Neural progenitor cell (in vitro differentiated cells): ENCODE data around the gene MT2A. TPM values are rescaled to one million over a fixed set of nuclear protein-coding genes. Genes with fewer than 3 reads are reported as not detected.
A peak's percentile ranks its signal among the peaks of the same experiment; 100 is the strongest.
"Not testable (repeated sequence)": the region's sequence is repeated elsewhere in the genome, so short reads cannot be mapped to it uniquely, and the experiment has no call there.

ENCODE experiments used
- DNase-seq: peaks from one replicate; pipeline ENCODE4 v3.0.0-alpha.2; 2016; ENCODE audit warnings: low spot score
- H2AFZ ChIP-seq: fragments of 200-600 bp; sonication (generic); replicated peaks from 2 replicates; pipeline ENCODE4 v1.6.1; 2016; ENCODE audit warnings: antibody characterized with exemption
- H3F3A ChIP-seq: fragments of 200-600 bp; sonication (generic); 2 replicates; pipeline ENCODE4 v1.6.1; 2016; ENCODE audit warnings: antibody characterized with exemption, low read depth
- H3K27ac ChIP-seq: fragments of 200-600 bp; sonication (generic); 2 replicates; pipeline ENCODE4 v1.5.1; 2016; ENCODE audit warnings: mild to moderate bottlenecking
- H3K27me3 ChIP-seq: fragments of 200-600 bp; sonication (generic); 2 replicates; pipeline ENCODE4 v1.6.1; 2016; ENCODE audit warnings: mild to moderate bottlenecking, moderate library complexity
- H3K36me3 ChIP-seq: fragments of 200-600 bp; sonication (generic); 2 replicates; pipeline ENCODE4 v1.5.1; 2016
- H3K4me1 ChIP-seq: fragments of 200-600 bp; sonication (generic); 2 replicates; pipeline ENCODE4 v1.6.1; 2016; ENCODE audit warnings: mixed run types
- H3K4me2 ChIP-seq: fragments of 200-600 bp; sonication (generic); 2 replicates; pipeline ENCODE4 v1.6.1; 2016
- H3K4me3 ChIP-seq: fragments of 200-600 bp; sonication (generic); 2 replicates; pipeline ENCODE4 v1.5.1; 2016
- H3K79me2 ChIP-seq: fragments of 200-600 bp; sonication (generic); 2 replicates; pipeline ENCODE4 v1.6.1; 2016; ENCODE audit warnings: low read depth
- H3K9ac ChIP-seq: fragments of 200-600 bp; sonication (generic); 2 replicates; pipeline ENCODE4 v1.6.1; 2016
- H3K9me3 ChIP-seq: fragments of 200-600 bp; sonication (generic); 2 replicates; pipeline ENCODE4 v1.5.1; 2016; ENCODE audit warnings: low read depth
- H4K20me1 ChIP-seq: fragments of 200-600 bp; sonication (generic); 2 replicates; pipeline ENCODE4 v1.6.1; 2016; ENCODE audit warnings: low read depth
- H3K27ac Mint-ChIP-seq: 3 replicates; pipeline ENCODE4 v1.8.0; 2021; ENCODE audit warnings: mixed read lengths
- H3K27me3 Mint-ChIP-seq: 2 replicates; pipeline ENCODE4 v1.8.0; 2022; ENCODE audit warnings: low read depth, mild to moderate bottlenecking, inconsistent platforms, moderate library complexity, mixed read lengths; ENCODE audit not compliant: insufficient read depth
- H3K36me3 Mint-ChIP-seq: 3 replicates; pipeline ENCODE4 v1.8.0; 2021; ENCODE audit warnings: mixed read lengths
- H3K4me1 Mint-ChIP-seq: 3 replicates; pipeline ENCODE4 v1.8.0; 2021; ENCODE audit warnings: mixed read lengths
- H3K4me3 Mint-ChIP-seq: 3 replicates; pipeline ENCODE4 v1.8.0; 2021; ENCODE audit warnings: mild to moderate bottlenecking, moderate library complexity, mixed read lengths
- H3K9me3 Mint-ChIP-seq: 3 replicates; pipeline ENCODE4 v1.8.0; 2020; ENCODE audit warnings: mixed read lengths
- EZH2 ChIP-seq: fragments of 200-600 bp; sonication (generic); IDR thresholded peaks from 2 replicates; pipeline ENCODE4 v1.6.1; 2017; ENCODE audit warnings: antibody characterized with exemption, mild to moderate bottlenecking, moderate library complexity
- EZH2phosphoT487 ChIP-seq: fragments of 200-600 bp; sonication (generic); IDR thresholded peaks from 2 replicates; pipeline ENCODE4 v1.6.1; 2017; ENCODE audit warnings: antibody characterized with exemption
- total RNA-seq: library from RNA; depleted of rRNA; stranded (reverse); fragments of >200 nt; gene quantifications from 2 replicates; pipeline ENCODE4 v1.2.3, GENCODE V29; 2015; ENCODE audit warnings: low replicate concordance
- TF ChIP-seq, protein P1 (sequence below): fragments of 200-600 bp; sonication (generic); IDR thresholded peaks from 2 replicates; pipeline ENCODE4 v1.5.1; 2017; ENCODE audit warnings: antibody characterized with exemption, mild to moderate bottlenecking

MT2A gene
- total RNA-seq, 1 donor from 2014 or later = not detected

DNA sequence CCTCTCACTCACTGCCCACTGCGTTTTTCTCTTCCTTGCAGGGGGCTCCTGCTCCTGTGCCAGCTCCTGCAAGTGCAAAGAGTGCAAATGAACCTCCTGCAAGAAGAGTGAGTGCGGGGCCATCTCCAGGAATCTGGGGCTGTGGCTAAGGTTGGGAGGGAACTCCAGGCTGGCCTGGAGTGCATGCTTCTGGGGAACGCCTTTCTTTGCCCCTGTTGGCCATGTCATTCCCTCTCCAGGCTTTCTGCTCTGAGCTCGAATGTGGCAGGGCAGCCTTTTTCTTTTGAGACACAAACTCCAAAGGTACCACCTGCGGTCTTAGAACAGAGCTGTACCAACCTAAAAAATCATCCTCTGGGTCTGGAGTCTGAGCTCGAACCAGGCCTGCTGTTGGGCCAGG lies 9.8 kb downstream of the MT2A start:
- no peak overlapping the region for H3K4me2 ChIP-seq
- H3K36me3 ChIP-seq = no peaks in the 10 kb centered on the region
- no peak overlapping the region for H3K4me3 ChIP-seq
- Mint-ChIP-seq H3K36me3 (peaks cover 1% of the 10 kb centered on the region), H3K27ac (no peak overlapping the region), H3K4me1 (peaks cover 14% of the 10 kb centered on the region), H3K9me3 (peaks cover 2% of the 10 kb centered on the region), H3K4me3 (no peak overlapping the region), H3K27me3 (peaks cover 56% of the 10 kb centered on the region)
- no peaks in the 10 kb centered on the region for H3F3A ChIP-seq
- peaks cover 19% of the 10 kb centered on the region for H4K20me1 ChIP-seq
- H3K79me2 ChIP-seq = no peaks in the 10 kb centered on the region
- no peaks in the 10 kb centered on the region for H3K9me3 ChIP-seq
- H3K9ac ChIP-seq = no peak overlapping the region
- no peak overlapping the region for H3K27ac ChIP-seq
- TF ChIP-seq EZH2phosphoT487 (no peak), EZH2 (no peak)
- TF ChIP-seq, protein P1, sequence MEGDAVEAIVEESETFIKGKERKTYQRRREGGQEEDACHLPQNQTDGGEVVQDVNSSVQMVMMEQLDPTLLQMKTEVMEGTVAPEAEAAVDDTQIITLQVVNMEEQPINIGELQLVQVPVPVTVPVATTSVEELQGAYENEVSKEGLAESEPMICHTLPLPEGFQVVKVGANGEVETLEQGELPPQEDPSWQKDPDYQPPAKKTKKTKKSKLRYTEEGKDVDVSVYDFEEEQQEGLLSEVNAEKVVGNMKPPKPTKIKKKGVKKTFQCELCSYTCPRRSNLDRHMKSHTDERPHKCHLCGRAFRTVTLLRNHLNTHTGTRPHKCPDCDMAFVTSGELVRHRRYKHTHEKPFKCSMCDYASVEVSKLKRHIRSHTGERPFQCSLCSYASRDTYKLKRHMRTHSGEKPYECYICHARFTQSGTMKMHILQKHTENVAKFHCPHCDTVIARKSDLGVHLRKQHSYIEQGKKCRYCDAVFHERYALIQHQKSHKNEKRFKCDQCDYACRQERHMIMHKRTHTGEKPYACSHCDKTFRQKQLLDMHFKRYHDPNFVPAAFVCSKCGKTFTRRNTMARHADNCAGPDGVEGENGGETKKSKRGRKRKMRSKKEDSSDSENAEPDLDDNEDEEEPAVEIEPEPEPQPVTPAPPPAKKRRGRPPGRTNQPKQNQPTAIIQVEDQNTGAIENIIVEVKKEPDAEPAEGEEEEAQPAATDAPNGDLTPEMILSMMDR = no peak
- H2AFZ ChIP-seq = no peak overlapping the region
- H3K27me3 ChIP-seq = peaks cover 100% of the 10 kb centered on the region
- peak; percentile 13 for DNase-seq
- peaks cover 8% of the 10 kb centered on the region for H3K4me1 ChIP-seq

DNA sequence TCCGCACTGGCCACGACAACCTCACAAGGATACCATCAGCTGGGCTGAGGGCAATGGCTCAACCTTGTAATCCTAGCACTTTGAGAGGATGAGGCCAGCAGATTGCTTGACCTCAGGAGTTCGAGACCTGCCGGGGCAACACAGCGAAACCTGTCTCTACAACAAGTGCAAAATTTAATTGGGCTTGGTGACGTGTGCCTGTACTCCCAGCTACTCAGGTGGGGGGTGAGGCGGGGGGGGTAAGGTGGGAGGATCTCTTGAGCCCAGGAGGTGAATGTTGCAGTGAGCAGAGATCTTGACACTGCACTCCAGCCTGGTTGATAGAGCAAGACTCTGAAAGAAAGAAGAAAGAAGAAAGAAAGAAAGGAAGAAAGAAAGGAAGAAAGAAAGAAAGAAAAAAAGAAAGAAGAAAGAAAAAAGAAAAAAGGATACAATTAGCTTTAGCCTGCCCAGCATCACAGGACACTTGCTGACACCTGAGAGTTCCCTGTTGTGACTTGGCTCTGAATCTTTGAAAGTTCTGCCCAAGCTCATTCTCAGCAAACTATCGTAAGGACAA lies 12.0 kb downstream of the MT2A start:
- H3K27ac Mint-ChIP-seq = no peak overlapping the region
- Histone ChIP-seq H3K4me2 (no peak overlapping the region), H3K27me3 (peaks cover 100% of the 10 kb centered on the region), H3K36me3 (no peaks in the 10 kb centered on the region), H3F3A (no peaks in the 10 kb centered on the region), H3K4me3 (no peak overlapping the region), H3K4me1 (peaks cover 8% of the 10 kb centered on the region), H3K9me3 (no peaks in the 10 kb centered on the region), H3K79me2 (no peaks in the 10 kb centered on the region), H3K27ac (no peak overlapping the region), H4K20me1 (peaks cover 21% of the 10 kb centered on the region), H2AFZ (no peak overlapping the region), H3K9ac (no peak overlapping the region)
- DNase-seq = no peak
- TF ChIP-seq EZH2 (no peak), EZH2phosphoT487 (no peak)
- TF ChIP-seq, protein P1 = no peak
- H3K27me3 Mint-ChIP-seq = peaks cover 65% of the 10 kb centered on the region
- H3K36me3 Mint-ChIP-seq = peaks cover 1% of the 10 kb centered on the region
- H3K9me3 Mint-ChIP-seq = peaks cover 2% of the 10 kb centered on the region
- H3K4me3 Mint-ChIP-seq = no peak overlapping the region
- peaks cover 19% of the 10 kb centered on the region for H3K4me1 Mint-ChIP-seq

DNA sequence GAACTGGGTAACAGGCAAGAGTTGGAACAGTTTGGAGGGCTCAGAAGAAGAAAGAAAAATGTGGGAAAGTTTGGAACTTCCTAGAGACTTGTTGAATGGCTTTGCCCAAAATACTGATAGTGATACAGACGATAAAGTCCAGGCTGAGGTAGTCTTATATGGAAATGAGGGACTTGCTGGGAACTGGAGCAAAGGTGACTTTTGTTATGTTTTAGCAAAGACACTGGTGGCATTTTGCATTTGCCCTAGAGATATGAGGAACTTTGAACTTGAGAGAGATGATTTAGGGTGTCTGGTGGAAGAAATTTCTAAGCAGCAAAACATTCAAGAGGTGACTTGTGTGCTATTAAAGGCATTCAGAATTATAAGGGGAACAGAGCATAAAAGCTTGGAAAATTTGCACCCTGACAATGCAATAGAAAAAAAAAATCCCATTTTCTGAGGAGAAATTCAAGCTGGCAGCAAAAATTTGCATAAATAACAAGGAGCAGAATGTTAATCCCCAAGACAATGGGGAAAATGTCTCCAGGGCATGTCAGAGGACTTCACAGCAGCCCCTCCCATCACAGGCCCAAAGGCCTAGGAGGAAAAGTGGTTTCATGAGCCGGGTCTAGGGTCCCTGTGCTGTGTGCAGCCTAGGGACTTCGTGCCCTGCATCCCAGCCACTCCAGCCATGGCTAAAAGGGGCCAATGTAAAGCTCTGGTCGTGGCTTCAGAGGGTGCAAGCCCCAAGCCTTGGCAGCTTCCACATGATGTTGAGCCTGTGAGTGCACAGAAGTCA lies 13.5 kb downstream of the MT2A start:
- H3K36me3 Mint-ChIP-seq, H3F3A ChIP-seq, DNase-seq, H3K27ac ChIP-seq, H3K4me1 ChIP-seq, H3K79me2 ChIP-seq, H3K36me3 ChIP-seq, H3K4me3 Mint-ChIP-seq, H3K9ac ChIP-seq, H3K9me3 ChIP-seq, H3K4me2 ChIP-seq, H2AFZ ChIP-seq, H3K4me3 ChIP-seq, H3K27ac Mint-ChIP-seq, H3K9me3 Mint-ChIP-seq: not testable (repeated sequence)
- H3K27me3 Mint-ChIP-seq = peaks cover 67% of the 10 kb centered on the region
- Histone ChIP-seq H3K27me3 (peaks cover 100% of the 10 kb centered on the region), H4K20me1 (peaks cover 31% of the 10 kb centered on the region)
- peaks cover 20% of the 10 kb centered on the region for H3K4me1 Mint-ChIP-seq

DNA sequence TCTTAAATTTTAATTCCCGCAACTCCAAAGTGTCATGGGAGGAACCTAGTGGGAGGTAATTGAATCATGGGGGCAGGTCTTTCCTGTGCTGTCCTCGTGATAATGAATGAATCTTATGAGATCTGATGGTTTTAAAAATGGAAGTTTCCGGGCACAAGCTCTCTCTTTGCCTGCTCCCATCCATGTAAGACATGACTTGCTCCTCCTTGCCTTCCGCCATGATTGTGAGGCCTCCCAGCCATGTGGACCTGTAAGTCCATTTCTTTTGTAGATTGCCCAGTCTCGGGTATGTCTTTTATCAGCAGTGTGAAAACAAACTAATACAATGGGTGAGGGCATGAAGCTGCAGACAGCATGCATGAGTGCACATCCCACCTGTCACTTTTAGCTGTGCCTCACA lies 14.8 kb downstream of the MT2A start:
- not testable (repeated sequence) for H3K4me3 Mint-ChIP-seq, H3K4me1 ChIP-seq, H2AFZ ChIP-seq, H3K36me3 Mint-ChIP-seq, H3K27ac Mint-ChIP-seq, H3K9me3 Mint-ChIP-seq, H3K36me3 ChIP-seq, H3K4me3 ChIP-seq, H3K27ac ChIP-seq, H3K79me2 ChIP-seq, H3F3A ChIP-seq, DNase-seq, H3K9ac ChIP-seq, H3K9me3 ChIP-seq, H3K4me2 ChIP-seq
- Mint-ChIP-seq H3K27me3 (peaks cover 64% of the 10 kb centered on the region), H3K4me1 (peaks cover 11% of the 10 kb centered on the region)
- Histone ChIP-seq H4K20me1 (peaks cover 27% of the 10 kb centered on the region), H3K27me3 (peaks cover 100% of the 10 kb centered on the region)
